Measurements from ENCODE around the gene CDHR1.

DNA sequence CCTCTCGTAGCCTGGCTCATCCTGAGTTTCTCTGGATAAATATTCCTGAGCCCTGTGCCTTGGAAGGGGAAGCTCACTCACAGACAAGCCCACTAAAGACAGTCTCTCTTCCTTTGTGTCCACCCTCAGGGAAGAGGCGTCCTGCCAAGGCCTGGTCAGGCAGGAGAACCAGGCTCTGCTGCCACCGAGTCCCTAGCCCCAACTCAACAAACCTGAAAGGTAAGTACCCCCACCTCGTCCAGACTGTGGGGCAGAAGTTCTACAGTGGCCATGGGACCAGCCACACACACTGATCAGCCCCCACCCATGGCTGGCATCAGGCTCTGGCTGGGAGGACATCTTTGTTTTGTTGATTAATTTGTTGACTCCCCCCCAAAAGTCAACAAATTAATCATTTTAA lies 18.0 kb upstream of the CDHR1 start:
- TF ChIP-seq, protein P1, sequence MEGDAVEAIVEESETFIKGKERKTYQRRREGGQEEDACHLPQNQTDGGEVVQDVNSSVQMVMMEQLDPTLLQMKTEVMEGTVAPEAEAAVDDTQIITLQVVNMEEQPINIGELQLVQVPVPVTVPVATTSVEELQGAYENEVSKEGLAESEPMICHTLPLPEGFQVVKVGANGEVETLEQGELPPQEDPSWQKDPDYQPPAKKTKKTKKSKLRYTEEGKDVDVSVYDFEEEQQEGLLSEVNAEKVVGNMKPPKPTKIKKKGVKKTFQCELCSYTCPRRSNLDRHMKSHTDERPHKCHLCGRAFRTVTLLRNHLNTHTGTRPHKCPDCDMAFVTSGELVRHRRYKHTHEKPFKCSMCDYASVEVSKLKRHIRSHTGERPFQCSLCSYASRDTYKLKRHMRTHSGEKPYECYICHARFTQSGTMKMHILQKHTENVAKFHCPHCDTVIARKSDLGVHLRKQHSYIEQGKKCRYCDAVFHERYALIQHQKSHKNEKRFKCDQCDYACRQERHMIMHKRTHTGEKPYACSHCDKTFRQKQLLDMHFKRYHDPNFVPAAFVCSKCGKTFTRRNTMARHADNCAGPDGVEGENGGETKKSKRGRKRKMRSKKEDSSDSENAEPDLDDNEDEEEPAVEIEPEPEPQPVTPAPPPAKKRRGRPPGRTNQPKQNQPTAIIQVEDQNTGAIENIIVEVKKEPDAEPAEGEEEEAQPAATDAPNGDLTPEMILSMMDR (IDR thresholded peaks at IDR 0.05): no peak
- TF ChIP-seq, protein P2, sequence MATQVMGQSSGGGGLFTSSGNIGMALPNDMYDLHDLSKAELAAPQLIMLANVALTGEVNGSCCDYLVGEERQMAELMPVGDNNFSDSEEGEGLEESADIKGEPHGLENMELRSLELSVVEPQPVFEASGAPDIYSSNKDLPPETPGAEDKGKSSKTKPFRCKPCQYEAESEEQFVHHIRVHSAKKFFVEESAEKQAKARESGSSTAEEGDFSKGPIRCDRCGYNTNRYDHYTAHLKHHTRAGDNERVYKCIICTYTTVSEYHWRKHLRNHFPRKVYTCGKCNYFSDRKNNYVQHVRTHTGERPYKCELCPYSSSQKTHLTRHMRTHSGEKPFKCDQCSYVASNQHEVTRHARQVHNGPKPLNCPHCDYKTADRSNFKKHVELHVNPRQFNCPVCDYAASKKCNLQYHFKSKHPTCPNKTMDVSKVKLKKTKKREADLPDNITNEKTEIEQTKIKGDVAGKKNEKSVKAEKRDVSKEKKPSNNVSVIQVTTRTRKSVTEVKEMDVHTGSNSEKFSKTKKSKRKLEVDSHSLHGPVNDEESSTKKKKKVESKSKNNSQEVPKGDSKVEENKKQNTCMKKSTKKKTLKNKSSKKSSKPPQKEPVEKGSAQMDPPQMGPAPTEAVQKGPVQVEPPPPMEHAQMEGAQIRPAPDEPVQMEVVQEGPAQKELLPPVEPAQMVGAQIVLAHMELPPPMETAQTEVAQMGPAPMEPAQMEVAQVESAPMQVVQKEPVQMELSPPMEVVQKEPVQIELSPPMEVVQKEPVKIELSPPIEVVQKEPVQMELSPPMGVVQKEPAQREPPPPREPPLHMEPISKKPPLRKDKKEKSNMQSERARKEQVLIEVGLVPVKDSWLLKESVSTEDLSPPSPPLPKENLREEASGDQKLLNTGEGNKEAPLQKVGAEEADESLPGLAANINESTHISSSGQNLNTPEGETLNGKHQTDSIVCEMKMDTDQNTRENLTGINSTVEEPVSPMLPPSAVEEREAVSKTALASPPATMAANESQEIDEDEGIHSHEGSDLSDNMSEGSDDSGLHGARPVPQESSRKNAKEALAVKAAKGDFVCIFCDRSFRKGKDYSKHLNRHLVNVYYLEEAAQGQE (IDR thresholded peaks at IDR 0.05; ENCODE audit: insufficient read depth in 1 of 2, low read depth in 2 of 2, low read length in 1 of 2): no peak
- TF ChIP-seq POLR2AphosphoS5 (IDR thresholded peaks at IDR 0.05; ENCODE audit: low read depth, low read length) (no peak), SIN3A (IDR thresholded peaks at IDR 0.05; ENCODE audit: borderline replicate concordance, insufficient read depth, low read depth, low read length) (no peak), TCF7L2 (IDR thresholded peaks at IDR 0.05; ENCODE audit: low read depth, low read length) (no peak)

All from Panc1 (cell line).